Vagina (tissue), 2 donors: ENCODE results near the gene PAX2. TPM values are rescaled to one million over a fixed set of nuclear protein-coding genes. Genes with fewer than 3 reads are reported as not detected.

Experiments
- DNase-seq, 2 donors: peaks; one replicate each; pipeline ENCODE4 v3.0.0-alpha.2; 2017; ENCODE audit errors: extremely low spot score in 2 of 2
- H3K27ac ChIP-seq: fragments of 200-600 bp; sonication (generic); one replicate; pipeline ENCODE4 v1.5.1; 2019
- H3K27me3 ChIP-seq: fragments of 200-600 bp; sonication (generic); one replicate; pipeline ENCODE4 v1.5.1; 2019
- H3K36me3 ChIP-seq, 2 donors: fragments of 200-600 bp; sonication (generic); one replicate each; pipeline ENCODE4 v1.5.1; 2017 to 2019
- H3K4me1 ChIP-seq: fragments of 200-600 bp; sonication (generic); one replicate; pipeline ENCODE4 v1.5.1; 2019
- H3K4me3 ChIP-seq, 2 donors: fragments of 200-600 bp; sonication (generic); 1 replicate in 1 of 2; 2 replicates in 1 of 2; pipeline ENCODE4 v1.5.1; 2016 to 2019
- H3K9me3 ChIP-seq: fragments of 200-600 bp; sonication (generic); one replicate; pipeline ENCODE4 v1.5.1; 2019
- POLR2A ChIP-seq, 2 donors: fragments of 450-650 bp; IDR thresholded peaks; one replicate each; pipeline ENCODE4 v1.6.1; 2017; ENCODE audit warnings: antibody characterized with exemption in 2 of 2, mild to moderate bottlenecking in 2 of 2, moderate library complexity in 2 of 2
- POLR2AphosphoS5 ChIP-seq, 2 donors: sonication (generic); formaldehyde crosslinking; IDR thresholded peaks; one replicate each; pipeline ENCODE4 v1.9.0; 2017; ENCODE audit warnings: antibody characterized with exemption in 2 of 2, mild to moderate bottlenecking in 2 of 2, low read depth in 1 of 2; ENCODE audit not compliant: insufficient read depth in 1 of 2
- intact Hi-C: fragments of 100-400 bp; cut with DNase I; formaldehyde crosslinking; loops from one replicate; pipeline ENCODE4 v1.15.1; 2023
- total RNA-seq: library from RNA; depleted of rRNA; stranded (reverse); fragments of >200 nt; gene quantifications from one replicate; pipeline ENCODE4 v1.2.3, GENCODE V29; 2016
- TF ChIP-seq, protein P1 (sequence below), 3 experiments: fragments of 450-650 bp in 2 of 3; fragments of 200-600 bp in 1 of 3; sonication (generic) in 1 of 3; IDR thresholded peaks; one replicate each; pipeline ENCODE4 v1.5.1; 2017 to 2019; ENCODE audit warnings: antibody characterized with exemption in 3 of 3, mild to moderate bottlenecking in 2 of 3, moderate library complexity in 2 of 3

Gene PAX2
- total RNA-seq, 1 donor from 2014 or later = not detected

DNA sequence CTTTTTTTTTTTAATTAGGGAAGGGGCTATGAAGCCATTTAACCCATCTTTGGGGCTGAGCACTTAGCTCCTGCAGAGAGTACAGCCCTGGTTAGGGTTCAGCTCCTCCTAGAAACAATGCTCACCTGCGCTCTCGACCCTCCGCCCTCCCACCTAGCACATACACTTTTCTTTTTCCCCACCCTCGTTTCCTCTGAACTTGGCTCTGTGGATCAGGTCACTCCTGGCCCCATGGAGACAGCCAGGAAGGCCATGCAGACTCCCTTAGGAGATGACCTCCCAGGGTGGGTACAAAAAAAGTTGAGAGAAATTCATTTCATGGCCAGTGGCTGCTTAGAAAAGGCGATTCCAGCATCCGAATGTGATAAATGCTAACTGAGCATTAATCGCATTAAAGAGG, 15.8 kb downstream of the PAX2 start:
- H3K27me3 ChIP-seq = no peaks in the 10 kb centered on the region
- no peak for DNase-seq
- no peaks in the 10 kb centered on the region for H3K36me3 ChIP-seq
- H3K27ac ChIP-seq = no peak overlapping the region
- H3K4me1 ChIP-seq = no peaks in the 10 kb centered on the region
- no peaks in the 10 kb centered on the region for H3K9me3 ChIP-seq
- intact Hi-C loops = no loop called here
- H3K4me3 ChIP-seq = no peak overlapping the region
- TF ChIP-seq POLR2AphosphoS5 (IDR thresholded peaks at IDR 0.05; ENCODE audit: insufficient read depth in 1 of 2, low read depth in 1 of 2) (no peak), POLR2A (IDR thresholded peaks at IDR 0.05) (no peak)
- TF ChIP-seq, protein P1, sequence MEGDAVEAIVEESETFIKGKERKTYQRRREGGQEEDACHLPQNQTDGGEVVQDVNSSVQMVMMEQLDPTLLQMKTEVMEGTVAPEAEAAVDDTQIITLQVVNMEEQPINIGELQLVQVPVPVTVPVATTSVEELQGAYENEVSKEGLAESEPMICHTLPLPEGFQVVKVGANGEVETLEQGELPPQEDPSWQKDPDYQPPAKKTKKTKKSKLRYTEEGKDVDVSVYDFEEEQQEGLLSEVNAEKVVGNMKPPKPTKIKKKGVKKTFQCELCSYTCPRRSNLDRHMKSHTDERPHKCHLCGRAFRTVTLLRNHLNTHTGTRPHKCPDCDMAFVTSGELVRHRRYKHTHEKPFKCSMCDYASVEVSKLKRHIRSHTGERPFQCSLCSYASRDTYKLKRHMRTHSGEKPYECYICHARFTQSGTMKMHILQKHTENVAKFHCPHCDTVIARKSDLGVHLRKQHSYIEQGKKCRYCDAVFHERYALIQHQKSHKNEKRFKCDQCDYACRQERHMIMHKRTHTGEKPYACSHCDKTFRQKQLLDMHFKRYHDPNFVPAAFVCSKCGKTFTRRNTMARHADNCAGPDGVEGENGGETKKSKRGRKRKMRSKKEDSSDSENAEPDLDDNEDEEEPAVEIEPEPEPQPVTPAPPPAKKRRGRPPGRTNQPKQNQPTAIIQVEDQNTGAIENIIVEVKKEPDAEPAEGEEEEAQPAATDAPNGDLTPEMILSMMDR (IDR thresholded peaks at IDR 0.05) = no peak

DNA sequence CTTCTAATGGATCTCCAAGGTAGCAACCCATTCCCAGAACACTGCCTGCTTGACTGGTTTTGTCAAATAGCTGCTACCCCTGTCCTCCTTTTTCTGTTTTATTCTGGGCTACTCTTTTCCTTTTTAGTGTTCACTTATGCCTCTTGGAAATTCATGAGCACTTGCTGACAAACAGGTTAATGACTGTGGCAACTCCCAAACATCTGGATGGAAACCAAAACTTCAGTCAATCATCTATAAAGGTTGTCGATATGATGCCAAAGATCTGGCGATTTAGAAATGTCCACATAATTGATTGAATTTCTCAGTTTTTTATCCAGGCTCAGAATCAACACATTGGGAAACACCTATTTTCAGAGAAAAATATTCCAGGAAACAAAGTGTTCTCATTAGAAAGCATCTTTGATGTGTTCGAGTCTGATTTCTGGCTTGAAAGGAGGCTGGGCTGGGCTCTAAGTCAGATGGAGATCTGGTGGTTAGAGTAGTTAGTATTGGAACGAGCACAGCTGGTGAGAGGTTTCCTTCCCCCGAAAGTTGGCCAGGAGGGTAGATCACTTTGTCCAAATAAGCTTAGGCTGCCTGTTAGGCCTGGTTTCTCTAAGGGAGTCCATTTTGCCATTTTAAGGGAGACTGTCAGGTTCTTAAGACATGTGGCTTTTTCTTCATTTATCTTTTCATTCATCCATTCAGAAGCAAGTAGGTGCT, 17.8 kb downstream of the PAX2 start:
- no peaks in the 10 kb centered on the region for H3K36me3 ChIP-seq
- no peaks in the 10 kb centered on the region for H3K9me3 ChIP-seq
- H3K27me3 ChIP-seq = no peaks in the 10 kb centered on the region
- no peaks in the 10 kb centered on the region for H3K4me1 ChIP-seq
- TF ChIP-seq POLR2A (IDR thresholded peaks at IDR 0.05) (no peak), POLR2AphosphoS5 (IDR thresholded peaks at IDR 0.05; ENCODE audit: insufficient read depth in 1 of 2, low read depth in 1 of 2) (no peak)
- TF ChIP-seq, protein P1 (IDR thresholded peaks at IDR 0.05) = no peak
- intact Hi-C loops = no loop called here
- H3K27ac ChIP-seq = no peak overlapping the region
- no peak overlapping the region for H3K4me3 ChIP-seq
- no peak for DNase-seq

DNA sequence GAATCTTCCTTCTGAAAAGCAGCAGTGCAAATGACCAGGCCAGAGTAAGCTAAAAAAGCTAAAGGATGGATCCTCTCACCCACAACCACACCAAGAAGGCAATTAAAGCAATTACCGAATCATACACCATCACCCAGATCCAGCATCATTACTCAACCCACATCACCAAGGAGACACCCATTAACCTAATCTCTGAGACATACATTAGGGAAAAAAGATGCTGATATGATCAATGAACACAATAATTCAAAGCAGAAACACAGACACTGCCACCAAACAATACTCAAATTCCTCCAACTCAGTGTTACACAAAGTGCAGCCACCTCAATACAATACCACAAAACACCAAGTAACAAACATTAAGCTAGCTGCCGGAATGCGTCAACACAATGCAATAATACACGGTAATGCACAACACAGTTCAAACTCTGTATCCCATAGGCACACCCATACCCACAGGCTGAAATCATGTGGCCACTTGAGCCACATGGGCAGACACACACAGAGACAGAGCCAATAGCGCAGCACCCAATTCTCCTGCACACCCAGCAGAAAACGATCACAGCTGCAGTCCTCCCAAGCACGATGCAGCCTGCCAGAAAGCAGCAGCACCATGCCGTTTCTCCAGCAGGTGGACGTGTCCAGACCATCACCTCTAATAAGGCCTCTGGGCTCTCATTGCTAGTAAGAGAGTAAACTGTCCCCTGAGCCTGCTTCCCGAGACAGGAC, 21.5 kb downstream of the PAX2 start:
- TF ChIP-seq POLR2A (IDR thresholded peaks at IDR 0.05) = no peak
- TF ChIP-seq, protein P1 (IDR thresholded peaks at IDR 0.05) = no peak
- no peak for TF ChIP-seq POLR2AphosphoS5 (IDR thresholded peaks at IDR 0.05; ENCODE audit: insufficient read depth in 1 of 2, low read depth in 1 of 2)
- H3K27ac ChIP-seq = no peak overlapping the region
- no peaks in the 10 kb centered on the region for H3K4me1 ChIP-seq
- no peak overlapping the region for H3K4me3 ChIP-seq
- H3K9me3 ChIP-seq = no peaks in the 10 kb centered on the region
- no peaks in the 10 kb centered on the region for H3K27me3 ChIP-seq
- H3K36me3 ChIP-seq = no peaks in the 10 kb centered on the region
- no peak for DNase-seq
- intact Hi-C loops = no loop called here

DNA sequence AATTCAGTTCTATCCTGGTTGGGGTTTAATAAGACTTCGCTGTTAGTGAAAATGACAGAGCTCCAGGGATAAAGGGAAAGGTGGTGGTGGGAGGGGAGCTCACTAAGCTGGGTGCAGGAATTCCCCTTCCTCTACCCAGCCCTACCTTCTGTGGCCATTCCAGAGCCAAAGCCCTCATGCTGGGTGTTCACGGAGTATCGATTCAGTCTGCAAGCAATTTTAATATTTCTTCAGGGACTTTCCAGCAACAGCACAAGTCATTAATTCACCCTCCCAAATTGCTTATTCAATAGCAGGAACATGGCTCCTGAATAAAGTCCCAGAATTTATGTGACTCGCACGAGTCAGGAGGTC, 22.0 kb downstream of the PAX2 start:
- no peaks in the 10 kb centered on the region for H3K27me3 ChIP-seq

More for the DNA sequence above, 22.0 kb downstream of the PAX2 start:
- no peaks in the 10 kb centered on the region for H3K36me3 ChIP-seq
- H3K27ac ChIP-seq = no peak overlapping the region
- intact Hi-C loops = no loop called here
- H3K4me3 ChIP-seq = no peak overlapping the region
- TF ChIP-seq, protein P1 (IDR thresholded peaks at IDR 0.05) = no peak
- TF ChIP-seq POLR2AphosphoS5 (IDR thresholded peaks at IDR 0.05; ENCODE audit: insufficient read depth in 1 of 2, low read depth in 1 of 2) (no peak), POLR2A (IDR thresholded peaks at IDR 0.05) (no peak)
- no peaks in the 10 kb centered on the region for H3K9me3 ChIP-seq
- H3K4me1 ChIP-seq = no peaks in the 10 kb centered on the region
- DNase-seq = no peak
